Uterus (tissue), 2 donors: Measurements from ENCODE around the gene PTEN.

ENCODE experiments used
- CTCF ChIP-seq, 4 experiments: fragments of 200-600 bp in 2 of 4; fragments of 450-650 bp in 2 of 4; sonication (generic) in 2 of 4; IDR thresholded peaks; one replicate each; pipeline ENCODE4 v1.5.1; 2016 to 2019; ENCODE audit warnings: antibody characterized with exemption in 4 of 4, mild to moderate bottlenecking in 2 of 4, moderate library complexity in 1 of 4
- POLR2A ChIP-seq, 2 donors: fragments of 450-650 bp; IDR thresholded peaks; one replicate each; pipeline ENCODE4 v1.6.1; 2016; ENCODE audit warnings: antibody characterized with exemption in 2 of 2, mild to moderate bottlenecking in 1 of 2, moderate library complexity in 1 of 2

- TF ChIP-seq CTCF (IDR thresholded peaks at IDR 0.05) (no peak), POLR2A (IDR thresholded peaks at IDR 0.05) (no peak)
Observed at GRCh38 chr10:87921931-87922688, 58.7 kb downstream of the PTEN start.
